ENCODE measurements around the gene GJD4.
A peak's percentile ranks its signal among the peaks of the same experiment; 100 is the strongest.

Gene GJD4

DNA sequence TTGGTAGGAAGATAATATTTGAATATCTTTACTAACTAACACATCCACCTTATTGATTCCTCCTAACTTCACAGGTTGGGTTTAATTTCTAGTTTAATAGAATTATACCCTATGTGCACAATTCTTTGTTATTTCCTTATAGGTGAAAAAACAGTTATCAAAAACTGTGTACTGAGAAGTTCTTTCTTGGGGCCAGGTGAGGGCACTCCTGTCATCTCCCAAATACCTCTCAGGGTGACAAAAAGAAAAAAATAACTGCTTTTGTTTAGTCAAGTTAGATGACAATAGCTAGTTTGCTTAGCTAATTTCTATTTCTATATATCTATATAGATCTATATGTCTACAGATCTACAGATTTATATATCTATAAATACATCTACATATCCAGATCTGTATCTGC is 26.9 kb downstream of the GJD4 start:
- DNase-seq, result no peak

DNA sequence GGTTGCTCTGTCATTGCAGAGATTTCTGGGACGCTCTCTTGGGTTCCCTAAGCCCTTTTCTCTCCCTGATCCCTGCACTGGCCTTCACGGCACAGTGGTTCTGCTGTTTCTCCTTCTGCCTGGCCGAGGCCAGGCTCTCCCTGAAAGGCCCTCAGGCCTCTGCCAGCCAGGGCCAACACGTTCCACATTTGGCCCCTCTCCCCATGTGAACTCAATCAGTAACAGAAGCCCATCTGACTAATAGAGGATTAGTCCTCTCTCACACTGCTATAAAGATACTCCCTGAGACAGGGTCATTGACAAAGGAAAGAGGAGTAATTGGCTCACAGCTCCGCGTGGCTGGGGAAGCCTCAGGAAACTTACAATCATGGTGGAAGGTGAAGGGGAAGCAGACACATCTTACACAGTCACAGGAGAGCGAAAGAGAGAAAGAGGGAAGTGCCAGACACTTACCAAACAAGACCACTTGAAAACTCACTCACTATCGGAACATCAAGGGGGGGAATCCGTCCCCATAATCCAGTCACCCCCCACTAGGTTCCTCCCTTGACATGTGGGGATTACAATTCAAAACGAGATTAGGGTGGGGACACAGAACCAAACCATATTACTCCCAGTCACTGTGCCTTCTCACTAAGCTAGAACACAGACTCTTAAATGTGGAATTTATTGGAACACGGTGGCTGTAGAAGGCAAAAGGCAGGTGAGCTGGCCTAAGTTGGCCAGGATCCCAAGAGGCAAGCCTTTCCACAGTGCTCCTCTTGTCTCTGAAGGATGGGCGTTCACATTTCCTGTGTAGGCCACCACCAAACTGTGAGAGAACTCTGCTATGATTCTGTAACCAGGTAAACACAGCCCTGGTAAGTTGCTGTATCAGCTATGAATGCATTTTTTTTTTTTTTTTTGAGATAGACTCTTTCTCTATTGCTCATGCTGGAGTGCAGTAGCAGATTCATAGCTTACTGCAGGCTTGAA is 28.2 kb downstream of the GJD4 start:
- no peak for DNase-seq

DNA sequence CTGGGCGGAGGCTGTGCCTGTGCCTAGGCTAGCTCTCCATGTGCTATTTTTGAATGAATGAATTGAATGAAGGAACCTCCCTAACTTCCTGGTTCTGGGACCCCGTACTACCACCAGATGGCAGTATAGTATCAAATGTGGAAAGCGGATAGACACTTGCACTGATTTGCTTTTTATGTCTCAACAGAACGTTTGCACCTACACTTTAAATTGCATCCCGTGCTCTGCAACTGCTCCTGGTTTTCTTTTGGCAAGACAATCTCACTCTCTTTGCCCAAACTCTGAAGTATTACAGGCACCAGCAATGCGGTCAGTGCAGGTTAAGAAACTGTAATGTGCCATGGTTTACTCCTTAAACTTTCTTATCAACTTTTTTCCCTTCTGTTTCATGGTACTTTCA is 30.4 kb downstream of the GJD4 start:
- peak in 1 of 2 donors; percentile 46 for DNase-seq

DNA sequence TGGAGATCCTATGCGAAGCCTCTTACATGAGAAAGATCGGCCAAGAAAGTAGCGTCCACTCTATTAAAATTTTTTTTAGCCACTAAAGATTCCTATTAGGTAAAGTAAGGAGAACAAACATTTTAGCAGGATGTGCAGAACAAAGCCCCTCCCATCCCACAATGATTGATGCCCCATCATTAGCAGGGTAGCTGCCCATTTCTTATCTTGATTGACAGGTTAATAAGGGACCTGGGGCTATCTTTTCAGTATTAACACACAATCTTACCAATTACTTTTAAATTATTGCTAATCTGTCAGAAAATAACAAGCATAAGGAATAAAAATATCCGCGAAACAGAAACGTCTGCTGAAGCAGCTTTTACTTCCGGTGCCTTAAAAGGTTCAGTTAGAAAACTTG is 31.8 kb downstream of the GJD4 start:
- no peak for DNase-seq

DNA sequence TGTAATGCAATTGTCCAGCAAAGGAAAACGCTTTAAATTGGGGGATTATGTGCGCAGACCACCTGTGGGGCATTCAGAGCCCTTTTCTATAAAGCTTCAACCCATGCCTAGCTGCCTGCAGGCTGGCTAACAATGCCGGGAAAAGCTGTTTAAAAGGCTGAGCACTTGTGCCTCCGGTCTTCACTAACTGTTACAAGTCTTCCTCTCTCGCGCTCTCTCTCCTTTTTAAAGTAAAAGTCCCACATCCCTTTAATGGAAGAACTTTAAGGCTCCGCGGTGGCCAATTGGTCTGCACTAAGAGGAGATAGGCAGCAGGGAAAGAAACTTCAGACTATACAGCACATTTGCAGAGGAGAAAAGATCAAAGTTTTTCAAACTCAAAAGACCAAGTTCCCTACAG is 32.3 kb downstream of the GJD4 start:
- no peak for DNase-seq

DNA sequence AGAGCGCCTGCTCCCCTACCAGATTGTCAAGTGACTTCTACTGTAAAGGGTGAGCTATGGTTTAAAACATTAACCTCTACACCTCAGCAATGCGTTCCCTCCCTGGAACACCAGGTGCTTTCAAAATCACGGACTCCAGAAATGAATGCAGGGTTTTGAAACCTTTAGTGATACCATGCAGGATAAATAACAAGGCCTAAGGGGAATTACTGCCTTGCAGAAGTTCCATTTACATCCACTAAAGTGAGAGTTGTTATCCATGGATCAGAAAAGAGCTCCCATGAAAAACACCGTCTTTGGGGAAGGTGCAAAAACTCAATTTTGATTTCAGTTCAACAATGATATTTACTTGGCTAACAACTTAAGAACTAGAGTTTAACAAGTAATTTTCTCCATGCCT is 33.0 kb downstream of the GJD4 start:
- DNase-seq, result no peak

DNA sequence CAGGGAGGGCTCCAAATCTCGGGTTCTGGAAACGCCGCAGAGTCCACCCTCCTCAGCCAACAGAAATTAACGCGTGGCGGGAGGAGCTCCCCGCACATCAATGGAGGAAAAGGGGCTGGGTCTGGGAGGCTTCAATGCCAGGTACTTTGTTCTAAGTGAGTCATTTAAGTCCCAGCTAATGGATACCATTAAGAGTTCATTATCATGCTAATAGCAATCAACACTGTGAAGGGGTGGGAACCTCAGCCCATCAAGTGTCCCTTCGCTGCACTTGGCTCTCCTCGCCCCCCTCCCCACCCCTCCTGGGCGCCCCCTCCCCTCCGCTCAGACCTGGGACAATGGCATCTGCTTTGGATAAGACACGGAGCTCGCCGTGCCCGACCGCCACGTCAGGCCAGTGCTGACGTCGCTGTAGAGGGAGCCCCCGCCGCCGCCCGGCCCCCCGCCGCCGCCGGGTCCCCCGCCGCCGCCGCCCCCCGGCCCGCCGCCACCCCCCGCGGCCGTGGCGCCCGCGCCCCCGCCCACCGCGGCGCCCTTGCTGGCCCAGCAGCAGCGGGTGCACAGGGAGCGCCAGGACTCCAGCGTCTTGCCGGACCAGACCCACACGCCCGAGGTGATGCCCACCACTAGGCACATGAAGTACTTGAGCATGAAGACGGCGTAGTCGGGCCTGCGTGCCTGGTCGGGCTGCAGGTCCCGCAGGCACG is 34.0 kb downstream of the GJD4 start:
- no peak for DNase-seq

DNA sequence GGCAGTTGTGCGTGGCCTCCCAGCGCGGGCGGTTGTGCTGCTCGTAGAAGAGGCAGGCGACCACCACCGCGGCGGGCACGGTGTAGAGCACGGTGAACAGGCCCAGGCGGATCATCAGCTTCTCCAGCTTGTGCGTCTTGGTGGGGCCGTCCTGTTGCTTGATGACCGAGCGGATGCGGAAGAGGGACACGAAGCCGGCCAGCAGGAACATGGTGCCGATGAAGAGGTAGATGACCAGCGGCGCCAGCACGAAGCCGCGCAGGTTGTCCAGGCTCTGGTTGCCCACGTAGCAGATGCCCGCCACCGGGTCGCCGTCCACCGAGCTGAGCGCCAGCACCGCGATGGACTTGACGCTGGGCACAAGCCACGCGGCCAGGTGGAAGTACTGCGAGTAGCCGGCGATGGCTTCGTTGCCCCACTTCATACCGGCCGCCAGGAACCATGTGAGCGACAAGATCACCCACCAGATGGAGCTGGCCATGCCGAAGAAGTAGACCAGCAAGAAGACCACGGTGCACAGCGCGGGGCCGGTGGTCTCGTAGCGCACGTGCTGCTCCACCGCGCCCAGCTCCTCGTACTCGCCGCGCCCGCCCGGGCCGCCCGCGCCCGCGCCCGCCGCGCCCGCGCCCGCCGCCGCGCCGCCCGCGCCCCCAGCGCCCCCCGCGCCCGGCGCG is 34.7 kb downstream of the GJD4 start:
- DNase-seq, result no peak

DNA sequence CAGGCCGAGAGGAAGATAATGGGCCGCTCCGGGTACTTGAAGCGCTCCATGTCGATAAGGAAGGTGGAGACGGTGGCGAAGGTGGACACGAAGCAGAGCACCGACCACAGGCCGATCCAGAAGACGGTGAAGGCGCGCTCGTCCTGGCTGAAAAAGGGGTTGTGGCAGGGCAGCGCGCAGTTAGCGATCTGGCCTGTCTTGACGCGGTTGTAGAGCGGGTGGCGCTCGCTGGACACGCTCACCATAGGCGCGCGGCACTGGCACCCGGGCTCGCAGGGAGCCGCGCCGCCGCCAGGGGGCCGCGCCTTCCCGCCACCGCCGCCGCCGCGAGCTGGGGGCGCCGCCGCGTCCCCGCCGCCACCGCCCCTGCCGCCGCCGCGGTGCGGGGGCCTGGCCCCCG is 35.3 kb downstream of the GJD4 start:
- no peak for DNase-seq

DNA sequence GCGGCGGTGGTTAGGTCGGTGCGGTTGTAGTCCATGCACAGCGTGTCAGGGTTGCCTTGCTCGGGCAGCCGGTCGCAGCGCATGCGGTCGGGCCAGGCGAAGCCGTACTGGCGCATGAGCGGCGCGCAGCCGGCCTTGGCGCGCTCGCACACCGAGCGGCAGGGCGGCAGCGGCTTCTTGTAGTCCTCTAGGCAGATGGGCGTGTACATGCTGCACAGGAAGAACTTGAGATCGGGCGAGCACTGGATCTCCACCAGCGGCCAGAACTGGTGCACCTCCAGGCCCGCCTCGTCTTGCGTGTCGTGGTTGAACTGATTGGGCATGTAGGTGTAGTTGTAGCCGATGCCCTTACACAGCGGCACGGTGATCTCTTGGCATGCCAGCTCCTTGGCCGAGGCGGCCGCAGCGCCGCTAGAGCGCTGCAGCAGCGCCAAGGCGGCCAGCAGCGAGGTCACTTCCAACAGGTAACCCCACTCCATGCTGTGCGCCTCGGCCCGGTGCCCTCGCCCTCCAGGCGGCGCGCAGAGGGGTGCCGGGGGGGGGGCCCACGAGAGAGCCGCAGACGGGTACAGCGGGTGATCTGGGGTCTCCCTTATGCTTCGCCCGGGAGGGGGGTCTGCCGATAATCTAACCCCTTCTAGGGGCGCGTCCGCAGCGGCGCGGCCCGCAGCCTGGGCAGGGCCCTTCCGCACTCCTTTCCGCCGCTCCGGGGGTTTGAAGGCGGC is 36.0 kb downstream of the GJD4 start:
- DNase-seq, result no peak

DNA sequence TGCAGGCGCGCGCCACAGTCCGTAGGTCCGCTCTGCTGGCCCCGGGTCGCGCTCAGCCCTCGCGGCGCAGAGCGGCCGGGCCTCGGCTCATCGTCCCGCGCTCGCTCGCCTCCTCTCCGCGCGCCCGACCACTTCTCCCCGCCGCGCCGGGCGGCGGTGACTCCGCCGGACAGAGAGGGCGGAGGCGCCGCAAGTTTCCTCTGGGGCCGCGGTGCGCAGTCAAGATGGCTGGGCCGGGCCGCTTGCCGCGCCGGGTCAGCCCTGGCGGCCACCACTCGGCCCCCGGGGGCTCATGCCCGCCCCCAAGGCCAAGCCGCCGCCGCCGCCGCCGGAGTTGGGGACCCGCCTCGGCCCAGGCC is 36.5 kb downstream of the GJD4 start:
- no peak for DNase-seq

DNA sequence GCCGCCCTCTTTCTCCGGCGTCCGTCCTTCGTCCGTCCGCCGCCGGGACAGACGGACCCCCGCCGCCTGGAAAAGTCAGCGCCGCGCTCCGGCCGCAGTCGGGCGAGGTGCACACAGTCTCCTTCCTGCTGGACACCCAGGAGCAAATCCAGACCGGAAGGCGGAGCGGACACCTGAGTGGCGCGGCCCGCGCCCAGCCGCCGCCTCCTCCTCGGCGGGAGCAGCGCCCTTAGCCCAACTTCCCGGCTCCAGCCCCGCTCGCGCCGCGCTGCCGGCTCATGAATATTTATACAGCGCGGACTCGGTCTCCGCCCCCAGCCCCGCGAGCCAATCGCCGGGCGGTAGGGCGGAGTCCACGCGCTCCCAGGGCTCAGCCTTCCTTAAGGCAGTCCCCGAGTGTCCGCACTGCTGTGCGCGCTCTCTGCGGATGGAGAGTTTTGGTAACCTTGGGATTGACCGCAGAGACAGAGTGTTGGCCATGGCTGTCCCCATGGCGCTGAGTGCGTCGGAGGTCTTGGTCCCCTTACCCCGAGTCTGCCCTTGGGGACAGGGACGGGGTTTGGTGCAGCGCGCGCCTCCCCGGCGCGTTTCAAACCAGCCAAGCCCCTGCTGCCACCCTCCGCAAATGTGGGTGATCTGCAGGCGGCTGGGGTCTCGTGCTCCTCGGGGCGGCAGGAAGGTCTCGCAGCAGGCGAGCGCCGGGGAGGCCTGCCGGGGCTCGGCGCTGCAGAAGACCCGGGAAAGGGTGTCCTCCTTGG is 37.1 kb downstream of the GJD4 start, which contains the start of gene FZD8:
TSS of gene FZD8 (minus strand) at position 262 of the 758 bp plus-strand sequence. CDS start 867 bp downstream, outside the sequence.
- peak in 1 of 2 donors; percentile 49 for DNase-seq

DNA sequence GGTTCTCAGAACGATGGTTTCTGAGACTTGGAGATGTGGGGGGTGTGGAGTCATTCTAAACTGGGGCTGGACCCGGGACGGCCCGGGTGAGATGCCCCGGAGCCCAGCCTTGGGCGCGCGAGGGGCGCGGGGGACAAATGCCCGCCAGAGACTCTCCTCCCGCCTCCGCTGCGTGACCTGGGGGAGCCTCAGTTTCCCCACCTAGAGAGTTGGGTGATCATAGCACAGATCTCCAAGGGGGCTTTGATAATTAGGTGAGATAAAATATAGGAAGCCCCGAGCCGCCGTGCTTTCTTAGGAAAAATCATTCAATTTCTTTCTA is 37.6 kb downstream of the GJD4 start:
- no peak for DNase-seq

DNA sequence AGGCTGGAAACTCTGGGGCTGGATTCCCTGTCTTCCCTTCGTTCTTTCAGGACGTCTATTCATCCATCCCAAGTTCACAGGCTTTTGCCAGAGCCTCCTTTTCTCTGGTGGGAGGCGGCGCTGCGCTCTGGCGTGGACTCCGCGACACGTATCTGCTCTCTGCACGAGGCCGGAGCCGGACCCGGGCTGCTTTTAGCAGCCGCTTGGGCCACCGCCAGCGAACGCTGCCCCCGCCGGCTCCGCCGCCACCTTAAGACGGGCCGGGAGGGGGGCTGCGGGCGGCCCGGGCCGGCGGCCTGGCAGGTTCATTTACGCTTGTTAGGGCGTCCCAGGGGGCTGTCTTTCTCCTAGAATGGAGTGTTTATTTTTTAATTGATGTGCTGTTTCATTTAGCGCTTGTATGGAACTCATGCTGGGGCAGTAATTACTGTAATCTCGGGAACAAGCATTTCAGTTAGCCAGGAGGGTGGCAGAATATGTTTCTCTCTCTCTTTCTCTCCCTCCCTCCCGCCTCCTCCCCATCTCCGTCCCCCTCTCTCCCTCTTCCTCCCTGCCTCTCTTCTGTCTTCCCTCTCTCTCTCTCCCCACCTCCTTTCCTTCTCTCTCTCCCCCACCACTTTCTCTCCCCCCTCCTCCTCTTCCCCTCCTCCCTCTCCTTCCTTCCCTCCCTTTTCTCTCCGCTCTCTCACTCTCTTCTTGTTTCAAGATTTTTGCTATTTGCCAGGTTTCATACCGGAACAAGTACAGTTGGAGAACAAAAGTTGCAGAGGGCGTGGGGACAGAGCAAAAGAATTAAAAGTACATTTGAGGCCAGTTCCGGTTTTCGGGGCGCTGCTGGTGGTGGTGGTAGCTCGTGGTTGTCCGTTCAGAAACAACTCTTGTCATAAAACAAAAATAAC is 38.3 kb downstream of the GJD4 start:
- DNase-seq, result no peak

DNA sequence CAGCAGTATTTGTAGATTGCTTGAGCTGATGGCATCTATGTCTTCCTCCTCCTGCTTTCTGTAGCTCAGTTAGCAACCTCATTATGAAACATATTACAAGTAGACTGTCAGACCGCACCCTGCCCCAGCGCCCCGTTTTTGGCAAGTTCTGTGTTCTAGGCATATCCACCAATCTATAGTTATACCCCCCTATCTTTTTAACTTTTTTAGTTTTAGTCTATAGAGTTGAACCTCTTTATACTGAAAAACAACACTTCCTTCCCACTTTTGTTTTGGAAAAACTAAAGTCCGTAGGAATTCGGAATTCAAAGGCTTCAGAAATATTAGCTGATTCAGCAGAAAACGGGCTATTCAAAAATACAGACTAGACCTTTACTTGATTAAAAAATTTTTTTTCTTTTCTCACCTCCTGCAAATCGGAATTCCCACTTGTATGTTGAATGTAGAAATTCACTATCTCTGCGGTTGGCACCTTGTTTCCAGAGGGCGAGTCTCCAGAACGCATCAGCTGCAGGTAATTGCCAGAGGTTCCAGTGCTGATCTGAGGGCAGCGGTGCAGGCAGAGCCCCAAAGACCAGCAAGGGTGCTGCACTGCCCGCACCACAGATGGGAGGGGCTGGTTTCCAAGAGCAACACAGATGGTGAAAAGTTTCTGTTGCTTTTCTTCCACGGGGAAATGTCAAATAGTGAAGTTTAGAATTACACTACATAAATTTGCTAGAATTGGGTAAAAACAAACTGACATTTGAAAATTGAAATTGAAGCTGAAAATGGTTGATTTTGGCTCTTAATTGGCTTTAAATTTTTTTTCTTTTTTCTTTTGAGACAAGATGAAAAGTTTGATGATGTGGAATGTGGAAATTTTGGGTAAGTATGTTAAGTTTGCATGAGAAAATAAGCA is 39.2 kb downstream of the GJD4 start:
- no peak for DNase-seq

DNA sequence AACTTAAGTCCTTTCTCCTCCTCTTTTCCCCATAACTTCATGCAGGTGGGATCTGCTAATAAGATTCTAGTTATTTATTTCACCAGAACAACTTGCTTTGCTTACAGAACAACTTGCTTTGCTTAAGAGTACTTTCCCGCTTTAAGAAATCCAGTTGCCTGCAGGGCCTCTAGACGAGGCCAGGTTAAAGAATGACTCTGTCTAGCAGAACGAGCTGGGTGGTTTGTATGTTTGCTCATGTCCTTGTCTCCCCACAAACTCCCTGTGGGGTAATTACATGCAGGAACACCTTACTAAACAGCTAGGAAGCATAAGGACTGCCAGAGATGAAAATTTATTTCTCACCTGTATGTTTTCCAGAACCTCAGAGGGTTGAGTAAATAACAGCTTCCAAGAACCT is 45.8 kb downstream of the GJD4 start:
- DNase-seq, result no peak

DNA sequence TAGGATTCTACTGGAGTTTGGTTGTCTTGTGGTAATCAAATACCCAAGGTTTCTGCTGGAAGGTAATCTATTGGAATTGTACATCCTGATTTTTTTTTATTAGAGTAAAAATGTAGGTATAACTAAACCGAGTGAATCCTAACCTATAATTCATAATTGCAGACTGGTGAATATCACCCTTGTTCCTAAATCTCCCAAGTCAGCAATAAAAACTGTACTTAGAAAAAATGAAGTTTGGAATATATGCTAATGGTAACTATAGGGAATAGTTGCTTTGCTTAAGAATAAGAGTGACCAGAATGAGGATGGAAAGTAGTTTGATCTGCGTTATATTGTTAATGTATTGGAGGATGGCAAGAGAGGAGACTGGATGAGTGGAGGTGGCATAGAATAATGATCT is 47.7 kb downstream of the GJD4 start:
- no peak for DNase-seq

DNA sequence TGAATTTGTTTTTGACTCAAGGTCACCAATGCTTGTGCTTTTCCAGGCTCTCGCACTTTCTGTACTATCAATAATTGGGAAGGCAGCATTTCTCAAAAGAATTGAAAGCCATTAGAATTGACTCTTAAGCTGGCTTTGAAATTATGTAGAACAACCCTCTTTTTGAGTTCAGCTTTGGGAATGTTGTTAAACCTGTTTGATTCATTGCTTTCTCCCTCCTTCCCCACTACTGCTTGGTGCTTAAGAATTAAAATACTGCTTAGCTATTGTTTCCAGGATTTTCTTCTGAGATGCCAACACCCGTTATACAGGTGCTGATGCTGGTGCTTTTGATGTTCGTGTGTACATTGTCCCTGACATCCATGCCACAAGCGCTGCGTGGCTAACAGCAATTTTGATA is 52.5 kb downstream of the GJD4 start:
- no peak for DNase-seq
